Stimulated activated CD4-positive, alpha-beta T cell treated with anti-CD3 and anti-CD28 coated beads, TNF-alpha, amount 100 ng/mL, for 1 hour (primary cell): ENCODE data around the gene ACTN3.
"Not testable (repeated sequence)": the region's sequence is repeated elsewhere in the genome, so short reads cannot be mapped to it uniquely, and the experiment has no call there.

Experiments used
- DNase-seq, 3 donors: peaks; one replicate each; pipeline ENCODE4 v3.0.0-alpha.2; 2020; ENCODE audit warnings: low read depth in 3 of 3, low spot score in 1 of 3

The ACTN3 gene

DNA sequence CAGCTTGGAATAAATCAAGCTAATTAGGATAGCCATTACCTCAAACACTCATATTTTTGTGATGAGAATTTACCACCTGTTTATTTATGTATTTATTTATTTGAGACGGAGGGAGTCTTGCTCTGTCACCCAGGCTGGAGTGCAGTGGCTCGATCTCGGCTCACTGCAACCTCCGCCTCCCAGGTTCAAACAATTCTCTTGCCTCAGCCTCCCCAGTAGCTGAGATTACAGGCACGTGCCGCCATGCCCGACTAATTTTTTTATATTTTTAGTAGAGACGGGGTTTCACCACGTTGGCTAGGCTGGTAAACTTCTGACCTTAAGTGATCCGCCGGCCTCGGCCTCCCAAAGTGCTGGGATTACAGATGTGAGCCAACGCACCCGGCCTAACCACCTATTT, 1.8 kb upstream of the ACTN3 start:
- not testable (repeated sequence) for DNase-seq

DNA sequence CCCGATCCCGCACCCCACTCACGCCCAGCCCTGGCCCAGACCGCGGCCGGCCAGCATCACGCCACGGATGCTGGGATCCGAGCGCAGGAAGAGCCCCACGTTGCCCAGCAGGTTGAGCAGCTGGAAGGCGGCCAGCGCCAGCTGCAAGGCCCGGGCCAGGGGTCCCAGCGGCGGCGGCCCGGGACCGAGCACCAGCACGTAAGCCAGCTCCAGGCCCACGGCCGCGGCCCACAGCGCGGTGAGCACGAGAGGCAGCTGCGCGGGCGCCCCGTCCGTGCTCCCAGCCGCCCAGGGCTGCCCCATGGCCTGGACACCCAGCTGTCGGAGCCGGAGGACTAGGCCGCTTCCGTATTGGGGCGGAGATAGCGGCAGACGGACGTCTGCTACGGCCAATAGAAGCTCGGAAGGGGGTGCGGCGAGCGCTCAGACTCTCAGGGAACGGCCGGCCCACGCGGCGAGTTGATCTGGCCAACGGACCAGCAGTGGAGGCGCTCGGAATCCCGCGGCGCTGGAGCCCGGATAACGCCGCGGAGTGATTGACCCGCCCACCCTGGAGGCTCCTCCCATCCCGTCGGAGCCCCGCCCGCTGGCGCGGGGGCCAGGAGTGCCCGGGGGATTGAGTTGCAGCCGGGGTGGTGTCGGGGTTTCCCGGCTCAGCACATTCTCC, 869 bp upstream of the ACTN3 start, which contains the start of gene ZDHHC24:
Gene ZDHHC24 (minus strand): TSS at position 348 of the 667 bp plus-strand sequence. CDS start 45 bp downstream, at position 303.
- DNase-seq: peak; percentile 47 to 77 (median 58)

DNA sequence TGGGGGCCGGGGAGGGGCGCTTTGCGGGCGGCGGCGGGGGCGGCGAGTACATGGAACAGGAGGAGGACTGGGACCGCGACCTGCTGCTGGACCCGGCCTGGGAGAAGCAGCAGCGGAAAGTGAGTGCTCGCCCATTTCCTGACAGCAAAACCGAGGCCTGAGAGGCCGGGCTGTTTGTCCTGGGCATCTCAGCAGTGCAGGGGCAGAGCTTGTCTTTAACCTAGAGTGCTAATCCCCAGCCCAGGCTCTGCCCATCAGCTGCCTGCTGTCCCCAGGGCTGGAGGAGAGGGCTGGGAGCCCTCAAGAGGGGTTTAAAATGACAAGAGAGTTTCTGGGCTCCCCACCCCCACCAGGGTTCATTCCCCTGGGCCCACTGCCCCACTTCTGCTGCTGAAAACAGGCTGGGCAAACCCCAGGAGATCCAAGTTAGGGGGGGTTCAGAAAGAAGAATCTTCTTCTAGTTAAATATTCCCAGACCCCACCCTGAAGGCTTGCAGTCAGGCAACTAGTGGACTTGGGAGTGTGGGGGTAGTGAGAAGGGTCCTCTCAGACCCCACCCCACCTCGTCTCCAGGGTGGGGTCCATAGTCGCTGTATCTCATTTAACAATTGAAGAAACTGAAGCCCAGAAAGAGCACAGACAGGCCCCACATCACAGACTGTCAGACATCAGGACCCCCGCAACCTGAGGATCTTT, 411 bp downstream of the ACTN3 start:
- no peak for DNase-seq

GRCh38 chr11:66547662-66548009, 933 bp downstream of the ACTN3 start:
- no peak for DNase-seq

DNA sequence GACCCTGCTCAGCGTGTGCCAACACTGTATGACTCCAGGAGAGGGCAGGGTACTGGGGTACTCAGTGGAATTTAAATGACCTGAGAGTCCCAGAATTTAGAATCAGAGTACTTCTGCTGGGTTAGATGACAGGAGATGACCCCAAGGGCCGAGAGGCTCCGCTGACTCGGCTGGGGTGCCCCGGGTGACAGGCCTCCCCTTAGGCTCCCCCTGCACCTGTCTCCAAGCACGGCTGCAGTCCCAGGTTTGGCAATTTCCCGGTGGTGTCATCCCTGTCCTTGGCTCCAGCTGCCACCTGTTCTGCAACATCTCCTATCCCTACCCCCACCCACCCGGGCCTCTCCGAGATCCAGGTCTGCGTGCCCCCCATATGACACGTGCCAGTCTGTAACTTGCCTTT, 1.3 kb downstream of the ACTN3 start:
- no peak for DNase-seq

DNA sequence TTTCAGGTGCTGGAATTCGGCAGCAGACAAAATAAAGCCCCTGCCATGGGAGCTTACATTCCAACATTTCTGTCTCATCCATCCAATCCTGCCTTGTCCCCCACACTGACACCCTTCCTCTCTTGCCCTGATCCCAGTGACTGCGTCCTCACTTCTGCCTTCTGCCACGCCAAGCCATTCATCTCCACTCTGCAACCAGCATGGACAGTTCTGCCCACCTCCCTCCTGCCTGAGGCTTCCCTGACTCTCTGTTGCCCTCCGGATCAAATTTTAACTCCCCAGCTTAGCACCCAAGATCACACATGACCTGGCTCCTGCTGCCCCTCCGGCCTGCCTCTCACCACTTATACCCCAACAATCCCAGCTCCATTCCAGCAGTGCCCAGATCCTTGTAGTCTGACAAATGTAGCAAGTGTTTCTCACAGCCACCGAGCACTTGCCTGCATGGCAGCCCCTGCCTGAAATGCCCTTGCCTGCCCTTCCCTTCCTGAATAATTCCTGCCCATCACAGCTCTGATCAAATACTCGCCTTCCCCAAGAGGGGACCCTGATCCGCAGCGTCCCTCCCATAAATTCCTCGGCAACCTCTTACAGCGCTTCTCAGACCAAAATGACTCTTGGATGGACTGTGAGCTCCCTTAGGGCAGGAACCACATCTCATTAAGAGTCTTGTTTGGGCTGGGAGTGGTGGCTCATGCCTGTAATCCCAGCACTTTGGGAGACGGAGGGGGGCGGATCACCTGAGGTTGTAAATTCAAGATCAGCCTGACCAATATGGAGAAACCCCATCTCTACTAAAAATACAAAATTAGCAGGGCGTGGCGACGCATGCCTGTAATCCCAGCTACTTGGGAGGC, 2.3 kb downstream of the ACTN3 start:
- DNase-seq: no peak

GRCh38 chr11:66549696-66550095, 3.0 kb downstream of the ACTN3 start:
- DNase-seq: no peak

DNA sequence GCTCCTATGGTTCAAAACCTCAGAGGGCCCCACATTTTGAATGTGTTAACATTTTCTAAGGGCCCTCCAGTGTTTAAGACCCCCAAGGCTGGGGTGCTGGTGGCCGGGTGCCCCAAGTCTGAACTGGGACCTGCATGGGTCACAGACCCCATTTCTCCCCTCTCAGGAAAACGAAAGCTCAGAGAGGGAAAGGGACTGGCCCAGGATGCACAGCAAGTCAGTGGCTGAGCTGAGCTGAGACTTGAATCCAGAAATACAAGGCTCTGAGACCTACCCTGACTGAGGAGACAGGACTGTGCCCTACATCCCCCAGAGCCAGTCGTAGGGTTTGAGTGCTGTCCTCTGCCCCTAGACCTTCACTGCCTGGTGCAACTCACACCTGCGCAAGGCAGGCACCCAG, 4.2 kb downstream of the ACTN3 start:
- DNase-seq: no peak

GRCh38 chr11:66554602-66555001, 7.9 kb downstream of the ACTN3 start:
- no peak for DNase-seq

- no peak for DNase-seq
Observed at GRCh38 chr11:66555416-66555815, 8.7 kb downstream of the ACTN3 start.

- no peak for DNase-seq
Observed at GRCh38 chr11:66556086-66556485, 9.4 kb downstream of the ACTN3 start.

GRCh38 chr11:66557733-66558326, 11.1 kb downstream of the ACTN3 start:
- DNase-seq: no peak

GRCh38 chr11:66559142-66559865, 12.6 kb downstream of the ACTN3 start:
- DNase-seq: peak in 1 of 3 donors; percentile 36

GRCh38 chr11:66559866-66560676, 13.4 kb downstream of the ACTN3 start:
- DNase-seq: no peak

GRCh38 chr11:66561178-66561974, 14.7 kb downstream of the ACTN3 start:
- no peak for DNase-seq

DNA sequence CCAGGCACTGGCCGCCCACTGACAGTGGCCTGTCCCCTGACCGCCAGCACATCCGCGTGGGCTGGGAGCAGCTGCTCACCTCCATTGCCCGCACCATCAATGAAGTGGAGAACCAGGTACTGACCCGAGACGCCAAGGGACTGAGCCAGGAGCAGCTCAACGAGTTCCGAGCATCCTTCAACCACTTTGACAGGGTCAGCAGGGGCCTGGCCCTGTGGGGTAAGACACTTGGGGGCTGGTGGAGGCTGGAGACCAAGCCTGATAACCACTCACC, 15.2 kb downstream of the ACTN3 start:
- DNase-seq: no peak

DNA sequence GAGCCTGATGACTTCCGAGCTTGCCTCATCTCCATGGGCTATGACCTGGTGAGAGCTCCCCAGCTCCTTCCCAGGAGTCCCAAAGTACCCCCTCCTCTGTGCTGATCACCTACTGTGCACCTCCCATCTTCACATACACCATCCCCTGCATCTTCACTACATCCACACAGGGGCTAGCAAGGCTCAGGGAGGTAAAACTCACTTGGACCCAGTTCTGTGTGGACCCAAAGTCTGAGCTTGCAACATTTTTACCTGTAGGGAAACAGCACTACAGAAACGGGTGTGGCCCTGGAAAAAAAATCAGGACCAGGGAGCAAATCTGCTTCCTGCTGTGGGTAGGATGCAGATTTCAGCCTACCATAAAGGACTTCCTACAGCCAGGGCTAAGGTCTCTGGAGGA, 15.6 kb downstream of the ACTN3 start:
- DNase-seq: no peak

DNA sequence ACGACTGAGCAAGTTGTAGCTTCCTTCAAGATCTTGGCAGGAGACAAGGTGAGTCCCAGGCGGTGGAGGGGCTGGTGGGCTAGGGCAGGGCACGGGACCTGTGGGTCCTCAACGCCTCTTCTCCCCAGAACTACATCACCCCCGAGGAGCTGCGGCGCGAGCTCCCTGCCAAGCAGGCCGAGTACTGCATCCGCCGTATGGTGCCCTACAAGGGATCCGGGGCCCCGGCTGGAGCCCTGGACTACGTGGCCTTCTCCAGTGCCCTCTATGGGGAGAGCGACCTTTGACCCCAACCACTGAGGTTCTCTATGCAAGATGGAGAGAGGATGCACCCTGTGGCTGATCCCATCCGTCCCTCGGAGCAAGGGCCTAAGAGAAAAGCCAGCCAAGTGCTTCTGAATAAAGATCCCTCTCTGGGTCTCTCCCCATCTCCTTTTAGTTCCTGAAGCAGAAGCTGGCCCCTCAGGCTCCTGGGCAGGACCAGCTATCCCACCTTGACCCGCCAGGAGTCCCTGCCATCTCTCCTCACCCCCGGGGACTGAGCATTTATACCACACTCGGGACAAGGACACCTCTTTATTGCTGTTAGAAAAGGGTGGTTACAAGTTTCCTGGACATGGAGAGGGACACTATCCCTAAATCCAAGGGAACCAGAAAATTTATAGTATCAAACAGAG, 16.3 kb downstream of the ACTN3 start:
- DNase-seq: no peak

GRCh38 chr11:66563832-66564231, 17.1 kb downstream of the ACTN3 start:
- DNase-seq: no peak
